ENCODE results near the gene SLC25A30.
A peak's percentile ranks its signal among the peaks of the same experiment; 100 is the strongest.
"Not testable (repeated sequence)": the region's sequence is repeated elsewhere in the genome, so short reads cannot be mapped to it uniquely, and the experiment has no call there.

Gene SLC25A30

DNA sequence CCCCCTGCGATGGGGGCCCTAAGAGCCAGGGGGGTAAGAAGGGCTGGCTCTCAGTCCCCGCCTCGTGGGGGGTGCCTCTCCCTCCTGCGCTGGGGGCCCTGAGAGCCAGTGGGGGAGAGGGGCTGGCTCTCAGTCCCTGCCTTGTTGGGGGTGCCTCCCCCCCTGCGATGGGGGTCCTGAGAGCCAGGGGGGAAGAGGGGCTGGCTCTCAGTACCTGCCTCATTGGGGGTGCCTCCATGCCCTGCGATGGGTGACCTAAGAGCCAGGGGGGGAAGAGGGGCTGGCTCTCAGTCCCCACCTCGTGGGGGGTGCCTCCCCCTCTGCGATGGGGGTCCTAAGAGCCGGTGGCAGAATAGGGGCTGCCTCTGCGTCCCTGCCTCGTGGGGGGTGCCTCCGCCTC is 40.9 kb downstream of the SLC25A30 start:
- DNase-seq (ENCODE audit: low read depth, low spot score); POLR2A ChIA-PET; H3K4me3 ChIP-seq (ENCODE audit: low read depth, low read length): not testable (repeated sequence)
- CTCF ChIA-PET, result interaction anchor here (3.3 kb wide), 1 partner anchor 16 kb away, joined by 14 read pairs; no protein-coding TSS in a partner anchor

DNA sequence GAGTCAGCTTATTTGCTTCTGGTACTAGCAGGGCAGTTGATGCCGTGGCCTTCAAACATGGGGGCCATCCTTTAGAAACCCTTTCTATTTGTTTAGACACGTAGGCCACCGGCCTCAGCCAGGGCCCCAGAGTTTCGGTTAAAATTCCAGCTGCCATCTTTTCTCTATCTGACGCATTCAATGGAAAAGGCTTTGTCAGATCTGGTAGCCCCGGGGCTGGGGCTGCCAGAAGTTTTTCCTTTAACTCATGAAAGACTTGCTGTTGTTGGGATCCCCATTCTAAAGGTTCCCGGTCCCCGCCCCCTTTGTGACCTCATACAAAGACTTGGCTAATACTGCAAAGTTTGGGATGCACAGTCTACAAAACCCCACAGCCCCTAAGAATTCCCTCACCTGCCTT is 41.5 kb downstream of the SLC25A30 start:
- POLR2A ChIA-PET; DNase-seq (ENCODE audit: low read depth, low spot score); H3K4me3 ChIP-seq (ENCODE audit: low read depth, low read length): not testable (repeated sequence)
- CTCF ChIA-PET, result interaction anchor here (3.3 kb wide), 1 partner anchor 16 kb away, joined by 14 read pairs; no protein-coding TSS in a partner anchor

DNA sequence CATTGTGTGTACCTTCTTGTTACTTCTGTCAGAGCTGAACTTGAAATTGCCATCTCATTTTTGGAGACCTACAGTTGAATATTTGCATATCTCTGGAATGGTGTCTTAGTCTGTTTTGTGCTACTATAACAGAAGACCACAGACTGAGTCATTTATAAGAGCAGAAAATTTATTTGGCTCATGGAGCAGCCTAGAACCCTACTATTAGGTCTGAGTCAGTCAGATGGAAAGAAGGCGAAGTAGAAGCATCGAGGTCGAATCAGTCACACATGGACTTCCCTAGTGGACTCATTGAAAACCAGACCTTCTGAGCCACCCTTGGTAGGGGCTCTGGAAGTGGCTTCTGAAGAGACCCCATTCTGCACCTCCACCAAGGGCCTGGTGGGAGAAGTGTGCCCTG is 43.3 kb downstream of the SLC25A30 start:
- ChIA-PET CTCF (interaction anchor here (3.3 kb wide), 1 partner anchor 18 kb away, joined by 14 read pairs; no protein-coding TSS in a partner anchor), POLR2A (no interaction called here)
- H3K4me3 ChIP-seq (ENCODE audit: low read depth, low read length), result no peak overlapping the region
- no peak for DNase-seq (ENCODE audit: low read depth, low spot score)
- TF ChIP-seq, protein P1, sequence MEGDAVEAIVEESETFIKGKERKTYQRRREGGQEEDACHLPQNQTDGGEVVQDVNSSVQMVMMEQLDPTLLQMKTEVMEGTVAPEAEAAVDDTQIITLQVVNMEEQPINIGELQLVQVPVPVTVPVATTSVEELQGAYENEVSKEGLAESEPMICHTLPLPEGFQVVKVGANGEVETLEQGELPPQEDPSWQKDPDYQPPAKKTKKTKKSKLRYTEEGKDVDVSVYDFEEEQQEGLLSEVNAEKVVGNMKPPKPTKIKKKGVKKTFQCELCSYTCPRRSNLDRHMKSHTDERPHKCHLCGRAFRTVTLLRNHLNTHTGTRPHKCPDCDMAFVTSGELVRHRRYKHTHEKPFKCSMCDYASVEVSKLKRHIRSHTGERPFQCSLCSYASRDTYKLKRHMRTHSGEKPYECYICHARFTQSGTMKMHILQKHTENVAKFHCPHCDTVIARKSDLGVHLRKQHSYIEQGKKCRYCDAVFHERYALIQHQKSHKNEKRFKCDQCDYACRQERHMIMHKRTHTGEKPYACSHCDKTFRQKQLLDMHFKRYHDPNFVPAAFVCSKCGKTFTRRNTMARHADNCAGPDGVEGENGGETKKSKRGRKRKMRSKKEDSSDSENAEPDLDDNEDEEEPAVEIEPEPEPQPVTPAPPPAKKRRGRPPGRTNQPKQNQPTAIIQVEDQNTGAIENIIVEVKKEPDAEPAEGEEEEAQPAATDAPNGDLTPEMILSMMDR (IDR thresholded peaks at IDR 0.05; ENCODE audit: insufficient read depth, low read length, missing control alignments), result no peak

DNA sequence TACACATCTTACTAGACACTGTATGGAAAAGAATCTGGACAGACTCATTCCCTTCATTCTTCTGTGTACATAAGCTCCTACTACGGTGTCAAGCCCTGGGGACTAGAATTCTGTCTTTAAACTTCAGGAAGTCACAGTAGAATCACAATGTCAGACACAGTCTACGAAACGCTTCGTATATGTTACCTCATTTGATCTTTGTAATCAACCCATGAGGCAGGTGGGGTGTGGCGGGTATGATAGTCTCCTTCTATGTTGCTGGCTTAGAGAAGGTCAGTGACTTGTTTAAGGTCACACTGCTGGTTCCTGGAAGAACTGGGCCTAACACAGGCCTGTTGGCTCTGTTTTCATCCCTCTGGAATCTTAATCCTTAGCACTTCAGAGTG is 45.0 kb downstream of the SLC25A30 start:
- no peak overlapping the region for H3K4me3 ChIP-seq (ENCODE audit: low read depth, low read length)

DNA sequence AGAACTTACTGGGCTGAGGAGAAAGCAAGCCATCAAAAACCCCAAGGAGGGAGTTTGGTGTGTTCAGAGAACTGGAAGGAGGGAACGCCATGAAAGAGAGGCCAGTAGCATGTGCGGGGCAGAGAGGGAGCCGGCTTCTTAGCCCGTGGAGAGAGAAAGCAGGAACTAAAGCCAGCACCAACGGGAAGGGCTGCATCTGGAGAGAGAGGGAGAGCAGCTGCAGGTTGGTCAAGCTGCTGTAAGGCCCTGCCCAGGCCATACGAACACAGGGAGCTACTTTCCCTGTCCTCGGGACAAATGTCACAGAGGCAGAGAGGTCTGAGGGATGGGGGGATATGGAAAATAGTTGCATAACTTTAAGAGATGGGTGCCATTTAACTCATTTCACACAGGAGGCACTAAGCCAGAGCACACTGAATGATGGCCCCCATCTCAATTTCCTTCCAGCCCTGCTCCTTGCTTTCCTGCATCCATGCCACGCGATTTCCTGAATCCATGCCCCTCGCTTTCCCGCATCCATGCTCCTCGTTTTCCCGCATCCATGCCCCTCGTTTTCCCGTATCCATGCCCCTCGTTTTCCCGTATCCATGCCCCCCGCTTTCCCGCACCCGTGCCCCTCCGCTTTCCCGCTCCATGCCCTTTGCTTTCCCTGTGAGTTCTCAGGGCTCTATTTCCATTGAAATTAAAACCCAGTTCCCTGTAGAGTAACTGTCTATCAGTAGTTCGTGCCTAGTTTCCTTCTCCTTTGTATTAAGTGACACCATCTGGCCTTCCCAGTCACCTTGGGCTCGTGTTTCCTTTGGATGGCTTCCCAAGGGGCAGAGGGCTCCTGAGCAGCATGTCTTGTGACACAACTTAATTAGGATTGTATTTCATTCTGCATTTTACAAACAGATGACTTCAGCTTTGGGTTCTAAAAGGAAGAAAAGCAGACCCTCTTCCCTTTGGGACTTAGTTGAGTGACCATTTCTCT is 45.7 kb downstream of the SLC25A30 start:
- CTCF ChIA-PET, result interaction anchor here (1.0 to 9.8 kb wide), 13 partner anchors 9 to 139 kb away, joined by 3 to 135 read pairs (median 14); partner anchors contain the start of gene TPT1
- no peak for DNase-seq (ENCODE audit: low read depth, low spot score)
- POLR2A ChIA-PET, result no interaction called here
- no peak overlapping the region for H3K4me3 ChIP-seq (ENCODE audit: low read depth, low read length)
- TF ChIP-seq, protein P1 (IDR thresholded peaks at IDR 0.05; ENCODE audit: insufficient read depth, low read length, missing control alignments), result no peak

More for the DNA sequence above, 45.0 kb downstream of the SLC25A30 start:
- ChIA-PET POLR2A (no interaction called here), CTCF (interaction anchor here (1.0 to 9.8 kb wide), 5 partner anchors 10 to 139 kb away, joined by 3 to 135 read pairs (median 3); no protein-coding TSS in a partner anchor)
- TF ChIP-seq, protein P1 (IDR thresholded peaks at IDR 0.05; ENCODE audit: insufficient read depth, low read length, missing control alignments), result no peak
- DNase-seq (ENCODE audit: low read depth, low spot score), result no peak

DNA sequence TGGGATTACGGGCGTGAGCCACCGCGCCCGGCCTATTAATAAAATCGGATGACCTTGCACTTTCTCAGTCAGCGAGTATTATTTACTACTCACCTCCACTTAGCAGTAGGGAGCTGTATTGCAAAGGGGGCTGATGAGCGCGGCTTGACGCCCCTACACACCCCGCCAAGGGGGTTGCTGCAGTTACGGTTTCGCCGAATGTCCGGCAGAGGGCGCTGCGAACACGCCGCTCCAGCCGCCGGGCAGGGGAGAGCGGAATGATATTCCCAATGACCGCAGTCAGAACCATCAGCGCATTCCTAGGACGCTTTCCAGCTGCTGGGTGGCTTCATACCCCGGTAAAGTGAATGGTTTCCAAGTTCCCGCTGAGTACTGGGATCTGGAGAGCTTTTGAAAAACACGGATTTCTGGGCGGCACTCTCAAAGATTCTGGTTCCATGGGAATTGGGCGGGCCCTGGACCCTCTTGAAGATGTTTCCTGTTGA is 47.2 kb downstream of the SLC25A30 start:
- POLR2A ChIA-PET, result interaction anchor here (0.5 kb wide), 1 partner anchor 47 kb away, joined by 3 read pairs; the partner anchor contains the start of gene SLC25A30
- TF ChIP-seq, protein P1 (IDR thresholded peaks at IDR 0.05; ENCODE audit: insufficient read depth, low read length, missing control alignments), result peak; percentile 92
- no peak for DNase-seq (ENCODE audit: low read depth, low spot score)
- no peak overlapping the region for H3K4me3 ChIP-seq (ENCODE audit: low read depth, low read length)
- CTCF ChIA-PET, result interaction anchor here (0.7 to 9.8 kb wide), 39 partner anchors 9 to 789 kb away, joined by 3 to 135 read pairs (median 4); partner anchors contain the start of gene TPT1

DNA sequence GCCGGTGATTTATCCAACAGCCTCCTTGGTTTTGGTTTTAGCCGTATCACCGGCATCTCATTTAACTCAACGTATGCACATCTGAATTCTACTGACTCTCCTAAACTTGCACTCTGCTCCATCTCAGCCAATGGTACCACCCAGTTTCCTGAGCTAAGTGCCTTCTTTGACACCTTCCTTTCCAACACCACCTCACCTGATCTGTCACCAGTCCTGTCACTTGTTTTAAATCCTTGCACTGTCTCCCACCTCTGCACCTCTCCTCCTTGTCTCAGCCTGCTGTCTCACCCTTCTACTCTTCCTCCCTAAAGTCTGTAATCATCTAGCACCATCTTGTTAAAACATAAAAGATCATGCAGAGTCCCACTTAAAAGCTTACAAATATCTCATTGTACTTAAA is 49.1 kb downstream of the SLC25A30 start:
- TF ChIP-seq, protein P1 (IDR thresholded peaks at IDR 0.05; ENCODE audit: insufficient read depth, low read length, missing control alignments), result no peak
- CTCF ChIA-PET, result interaction anchor here (0.7 to 9.8 kb wide), 10 partner anchors 13 to 122 kb away, joined by 3 to 135 read pairs (median 8); partner anchors contain the start of gene TPT1
- POLR2A ChIA-PET, result no interaction called here
- no peak for DNase-seq (ENCODE audit: low read depth, low spot score)
- no peak overlapping the region for H3K4me3 ChIP-seq (ENCODE audit: low read depth, low read length)
